ENCODE data around the gene FAM9C.
"Not testable (repeated sequence)": the region's sequence is repeated elsewhere in the genome, so short reads cannot be mapped to it uniquely, and the experiment has no call there.

The FAM9C gene

DNA sequence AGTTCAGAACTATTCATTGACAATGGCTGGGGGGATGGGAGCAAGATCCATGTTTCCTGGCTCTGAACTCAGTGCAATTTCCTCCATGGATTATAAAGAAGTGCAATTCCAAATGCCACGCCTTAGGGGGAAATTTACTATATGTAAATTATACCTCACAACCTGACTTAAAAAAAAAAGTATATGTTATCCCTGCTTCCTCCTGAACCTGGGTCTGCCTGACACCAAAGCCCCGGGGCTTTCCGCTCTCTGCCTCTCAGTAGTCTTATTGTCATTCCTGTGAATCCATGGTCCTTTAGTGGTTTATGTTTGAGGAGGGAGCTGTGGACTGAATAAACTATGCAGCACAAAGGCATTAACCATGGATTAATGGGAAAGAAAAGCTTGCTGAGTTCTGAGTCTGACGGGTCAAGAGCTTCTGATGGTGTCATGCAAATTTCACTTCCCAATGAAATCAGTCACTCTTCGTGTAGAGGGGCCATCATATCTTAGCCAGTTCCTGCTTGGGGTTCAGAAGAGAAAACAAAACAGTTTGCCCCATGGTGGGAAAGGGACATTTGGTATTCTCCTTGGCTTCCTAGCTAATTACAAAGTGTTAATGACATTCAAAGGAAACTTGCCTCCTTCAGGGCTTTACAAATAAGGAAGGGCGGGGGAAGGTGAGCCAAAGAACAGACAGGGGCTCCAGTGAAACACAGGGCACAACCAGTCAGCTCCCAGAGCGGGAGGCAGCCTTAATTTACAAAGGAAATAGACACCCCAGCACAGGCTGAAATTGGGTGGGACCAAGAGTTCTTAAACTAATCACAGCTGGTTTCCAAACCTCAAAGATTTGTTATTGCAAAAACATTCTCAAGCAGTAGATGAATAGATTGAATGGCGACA is 14.3 kb downstream of the FAM9C start:
- no peak for DNase-seq

DNA sequence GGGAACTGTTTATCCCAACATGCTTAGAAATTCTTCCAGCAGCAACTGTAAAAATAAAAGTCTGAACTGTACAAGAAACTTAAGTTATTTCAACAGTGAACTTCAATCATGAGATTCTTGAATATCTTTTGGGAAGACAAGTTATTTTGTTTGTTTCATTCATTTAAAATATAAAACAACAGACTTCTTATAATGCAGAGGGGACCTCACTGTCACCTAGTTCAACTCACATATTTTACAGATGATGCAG is 14.9 kb downstream of the FAM9C start:
- no peak for DNase-seq

DNA sequence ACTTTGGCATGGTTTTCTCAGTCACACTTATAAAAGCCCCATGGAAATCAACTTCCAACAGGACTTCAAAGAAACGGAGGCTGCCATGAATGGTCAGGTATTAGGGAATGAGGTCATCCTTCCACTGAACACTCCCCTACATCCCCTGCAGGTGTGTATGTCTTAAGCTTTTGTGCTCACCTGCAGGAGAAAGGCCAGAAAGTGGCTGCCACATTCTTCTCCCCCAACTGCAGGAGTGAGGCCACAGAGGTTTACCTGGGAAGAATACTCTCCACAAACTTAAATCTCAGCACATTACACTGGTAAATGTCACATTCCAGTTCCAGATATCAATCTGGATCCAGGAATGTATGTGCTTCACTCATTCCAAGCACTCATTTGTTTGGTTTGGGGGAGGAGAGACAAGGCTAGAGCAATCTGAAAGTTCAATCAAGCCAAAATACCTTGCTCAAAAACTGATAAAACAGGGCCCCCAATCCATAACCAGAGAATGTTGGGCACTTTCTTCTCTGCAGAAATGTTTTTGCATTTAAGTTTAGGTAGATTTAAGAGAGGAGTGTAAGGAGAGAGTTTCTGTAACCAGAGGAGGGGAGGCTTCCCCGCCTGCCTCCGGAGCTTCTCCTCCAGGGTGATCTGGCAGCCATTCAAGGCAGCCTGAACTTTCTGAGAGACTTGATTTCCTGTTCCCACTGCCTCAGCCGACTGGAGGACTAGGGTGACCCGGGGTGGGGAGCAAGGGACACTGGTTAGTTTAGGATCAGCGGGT is 15.4 kb downstream of the FAM9C start:
- no peak for DNase-seq

DNA sequence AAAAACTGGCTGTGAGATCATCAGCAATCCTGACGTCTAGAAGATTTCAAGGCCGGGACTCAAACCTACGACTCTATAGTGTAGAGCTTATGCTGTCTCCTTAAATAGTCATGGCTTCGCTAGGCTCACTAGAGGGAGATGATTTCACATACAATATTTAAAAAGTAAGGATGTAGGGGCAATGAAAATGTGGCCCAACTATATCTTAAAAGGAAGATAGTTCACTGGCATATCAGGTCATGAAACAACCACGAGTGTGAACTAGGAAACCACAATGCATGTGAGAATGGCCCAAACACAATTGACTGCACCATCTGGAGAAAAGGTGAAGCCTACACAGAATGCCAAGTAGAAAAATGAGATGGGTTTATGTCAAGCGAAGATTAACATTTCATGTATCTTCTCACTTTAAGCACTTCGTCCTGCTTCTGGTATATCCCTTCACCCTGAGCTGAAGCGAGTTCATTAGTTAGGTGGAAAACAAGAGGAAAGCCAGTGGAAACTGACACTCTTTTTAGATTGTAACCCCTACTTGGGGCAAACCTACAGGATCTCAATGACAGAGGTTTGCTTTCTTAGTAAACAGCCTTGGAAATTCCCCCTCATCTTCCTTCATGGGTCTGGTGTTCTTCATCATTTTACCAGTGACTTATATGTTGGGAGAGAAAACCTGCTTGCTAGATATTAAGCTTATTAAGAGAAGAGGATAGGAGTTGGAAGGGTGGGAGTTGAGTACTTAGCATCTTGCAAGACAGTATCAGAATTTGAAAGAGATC is 17.4 kb downstream of the FAM9C start:
- no peak for DNase-seq

DNA sequence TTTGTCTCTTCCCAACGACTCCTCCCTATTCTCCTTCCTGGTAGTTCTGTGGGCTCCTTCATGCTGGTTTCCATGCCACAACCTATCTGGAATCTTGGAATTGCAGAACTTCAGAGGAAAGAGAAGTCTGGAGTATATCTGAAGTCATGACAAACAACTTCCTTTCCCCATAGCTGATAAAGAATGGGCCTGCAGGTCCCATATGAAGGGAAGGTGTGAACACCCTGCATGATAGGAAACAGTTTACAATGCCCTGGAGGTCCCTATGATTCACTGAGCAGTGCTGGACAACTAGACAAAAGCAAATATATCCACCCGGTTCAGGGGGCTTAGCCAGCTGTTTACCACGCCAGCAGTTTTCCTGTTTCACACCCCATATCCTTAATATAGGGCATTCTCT is 19.4 kb downstream of the FAM9C start:
- DNase-seq: no peak

DNA sequence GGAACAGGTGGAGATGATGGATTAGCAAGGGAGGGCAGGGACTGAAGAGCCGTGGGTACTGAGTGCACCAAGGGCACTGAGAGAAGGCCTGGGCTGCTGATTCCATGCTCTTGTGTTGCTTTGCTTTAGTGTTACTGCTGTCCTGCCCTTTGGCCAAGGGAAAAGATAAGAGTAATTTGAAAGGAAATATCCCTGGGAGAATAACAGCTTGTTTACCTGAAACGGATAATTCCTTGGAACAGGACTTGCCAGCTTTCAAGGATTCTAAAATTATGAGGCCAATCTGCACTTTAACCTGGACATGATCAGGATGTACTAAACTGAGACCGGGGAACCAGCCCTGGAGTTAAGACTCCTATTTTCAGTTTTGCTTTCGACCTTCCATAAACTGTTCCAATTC is 20.4 kb downstream of the FAM9C start:
- DNase-seq: no peak

DNA sequence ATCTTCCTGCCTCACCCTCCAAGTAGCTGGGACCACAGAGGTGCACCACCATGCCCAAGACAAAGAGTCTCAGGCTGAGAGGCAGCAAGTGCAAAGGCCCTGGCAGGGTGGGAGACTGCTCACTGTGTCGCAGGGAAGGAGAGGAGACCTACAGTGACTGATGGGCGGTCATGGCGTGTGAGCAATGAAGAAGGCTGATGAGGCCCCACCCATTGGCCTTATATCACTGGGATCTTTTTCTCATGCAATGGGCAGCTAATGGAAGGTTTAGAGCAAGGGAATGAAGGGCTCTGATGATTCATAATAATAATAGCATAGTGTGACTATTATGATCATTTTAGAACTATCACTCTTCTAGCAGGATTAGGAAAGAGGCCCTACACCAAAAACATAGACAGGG is 20.9 kb downstream of the FAM9C start:
- no peak for DNase-seq

DNA sequence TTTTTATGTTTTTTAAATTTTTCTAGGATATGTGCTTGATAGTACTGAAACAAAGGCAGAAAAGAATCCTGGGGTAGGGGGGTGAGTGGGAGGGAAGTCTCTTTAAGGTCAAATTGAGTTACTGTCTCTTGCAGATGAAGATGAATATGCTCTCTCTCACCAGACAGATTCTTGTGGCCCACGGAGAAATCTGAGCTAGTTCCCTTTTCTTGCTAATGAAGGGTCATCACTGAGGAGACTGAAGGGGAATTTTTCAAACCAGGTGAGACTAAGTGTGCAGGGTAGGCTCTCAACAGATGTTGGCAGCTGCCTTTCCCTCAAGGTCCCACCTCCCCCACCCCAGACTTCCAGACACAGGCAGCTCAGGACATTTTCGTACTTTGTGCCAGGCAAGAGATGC is 21.5 kb downstream of the FAM9C start:
- no peak for DNase-seq

DNA sequence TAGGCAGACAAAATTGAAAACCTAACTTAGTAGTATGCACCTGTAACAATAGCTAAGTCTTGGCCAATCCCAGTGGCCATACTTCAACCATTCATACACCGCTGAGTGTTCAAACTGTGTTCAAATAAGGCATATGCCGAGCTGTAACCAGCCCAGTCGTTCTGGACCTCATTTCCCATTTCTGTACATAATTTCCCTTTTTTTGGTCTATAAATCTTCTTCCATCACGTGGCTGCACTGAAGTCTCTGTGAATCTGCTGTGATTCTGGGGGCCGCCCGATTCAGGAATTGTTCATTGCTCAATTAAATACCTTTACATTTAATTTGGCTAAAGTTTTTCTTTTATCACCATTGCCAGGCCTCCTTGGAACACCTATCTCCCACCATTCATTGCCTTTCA is 27.7 kb downstream of the FAM9C start:
- DNase-seq: not testable (repeated sequence)

DNA sequence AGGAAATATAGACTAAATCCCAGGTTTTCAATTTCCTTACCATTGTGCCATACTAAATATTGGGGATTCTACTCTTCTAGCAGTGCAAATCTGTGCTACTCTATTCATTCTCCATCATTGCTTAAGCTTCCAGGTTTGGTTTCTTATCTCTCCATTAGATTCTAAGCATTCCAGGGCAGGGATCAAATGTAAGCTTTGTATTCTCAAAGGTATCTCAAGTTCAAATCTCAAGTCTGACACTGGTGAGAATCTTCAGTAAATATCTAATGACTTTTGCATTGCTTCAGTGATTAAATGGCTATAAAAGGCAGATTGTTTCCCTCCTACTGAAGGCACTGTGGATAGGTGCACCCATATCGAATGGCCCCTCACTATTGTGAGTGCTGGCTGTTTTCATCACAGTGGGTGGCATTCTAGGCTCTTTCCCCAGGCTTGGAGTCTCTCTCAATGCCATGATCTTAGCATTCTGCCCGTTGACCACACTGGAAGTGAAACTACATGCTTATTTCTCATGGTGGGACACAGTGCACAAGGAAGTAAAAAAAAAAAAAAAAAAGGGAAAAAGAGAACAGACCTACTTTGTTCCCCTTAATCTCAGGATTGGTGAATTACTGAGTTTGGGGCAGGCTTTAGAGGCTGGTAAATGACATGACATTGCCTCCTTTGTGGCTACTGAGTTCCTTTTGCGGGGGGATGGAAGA is 28.7 kb downstream of the FAM9C start:
- DNase-seq: no peak

DNA sequence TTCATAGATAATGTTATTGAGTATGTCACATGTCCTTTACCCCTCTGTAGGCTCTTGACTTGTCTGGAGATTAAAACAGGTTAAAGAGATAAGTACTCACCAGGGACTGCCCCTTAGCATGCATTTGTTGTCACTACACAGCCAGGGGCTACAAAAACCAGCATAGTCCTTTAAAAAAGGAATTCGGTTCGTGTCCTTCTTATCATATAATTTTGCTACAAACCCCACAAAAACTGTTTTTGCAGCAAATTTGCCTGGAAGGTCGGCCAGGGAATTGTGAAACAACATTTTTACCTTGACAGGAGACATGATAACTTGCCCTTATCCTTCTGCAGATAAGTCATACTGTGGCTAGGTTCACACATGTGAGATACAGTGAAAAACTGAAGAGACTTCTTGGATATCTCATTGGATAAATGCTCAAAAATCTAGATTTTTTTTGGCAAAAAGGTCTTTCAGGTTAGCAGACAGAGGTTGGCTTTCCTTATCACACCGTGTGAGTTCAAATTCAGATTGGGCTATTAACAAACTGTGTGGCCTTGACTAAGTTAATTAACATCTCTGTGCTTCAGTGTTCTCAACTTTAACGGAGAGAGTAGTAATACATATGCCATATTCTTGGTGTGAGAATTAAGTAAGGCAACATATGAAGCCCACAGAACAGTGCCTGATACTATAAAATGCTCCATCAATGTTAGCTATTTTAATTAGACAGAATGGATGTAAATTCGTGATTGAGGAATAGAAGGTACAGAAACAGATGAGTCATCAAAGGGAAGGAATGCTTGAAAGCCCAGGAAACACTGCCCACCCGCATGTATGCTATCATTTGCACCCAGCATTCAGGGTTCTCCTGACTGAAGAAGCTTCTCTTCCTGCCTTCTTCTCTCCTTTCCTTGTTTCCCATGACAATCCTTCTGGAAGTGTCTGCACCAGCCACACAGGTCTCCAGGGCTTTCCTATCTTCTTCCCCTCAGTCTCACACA is 30.0 kb downstream of the FAM9C start:
- DNase-seq: no peak

DNA sequence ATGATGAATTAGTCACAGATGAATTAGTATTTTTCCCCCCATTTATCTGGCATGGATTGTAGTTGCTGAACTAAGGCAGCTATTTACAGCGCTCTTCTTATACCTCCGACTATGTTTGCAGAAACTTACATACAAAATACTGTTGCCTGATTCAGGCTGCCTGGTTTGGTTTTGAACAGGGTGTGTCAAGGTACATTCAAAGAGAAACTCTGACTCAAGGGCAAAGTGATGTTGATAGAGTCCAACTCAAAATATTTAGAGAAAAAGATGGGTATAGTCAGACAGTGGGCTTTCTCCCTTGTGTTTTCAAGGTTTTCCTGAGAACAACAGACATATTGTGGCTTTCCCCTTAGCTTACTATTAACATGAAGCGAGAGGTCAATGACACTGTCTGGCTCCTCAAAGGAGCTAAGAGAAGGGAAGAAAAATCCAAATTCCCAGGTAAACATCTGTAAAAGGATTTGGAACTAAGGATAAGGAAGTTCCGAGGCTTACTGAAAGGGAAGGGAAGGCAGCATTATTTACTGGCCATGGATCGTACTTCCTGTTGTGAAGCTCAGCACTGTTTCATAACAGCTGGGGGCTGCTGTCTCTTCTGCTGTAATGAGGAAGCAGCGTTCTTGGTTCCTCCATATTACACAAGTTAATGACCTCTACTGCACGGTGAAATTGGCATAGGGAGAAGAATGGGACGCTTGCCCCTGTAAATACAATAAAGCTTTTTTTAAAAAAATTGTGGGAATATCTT is 30.9 kb downstream of the FAM9C start:
- DNase-seq: no peak

DNA sequence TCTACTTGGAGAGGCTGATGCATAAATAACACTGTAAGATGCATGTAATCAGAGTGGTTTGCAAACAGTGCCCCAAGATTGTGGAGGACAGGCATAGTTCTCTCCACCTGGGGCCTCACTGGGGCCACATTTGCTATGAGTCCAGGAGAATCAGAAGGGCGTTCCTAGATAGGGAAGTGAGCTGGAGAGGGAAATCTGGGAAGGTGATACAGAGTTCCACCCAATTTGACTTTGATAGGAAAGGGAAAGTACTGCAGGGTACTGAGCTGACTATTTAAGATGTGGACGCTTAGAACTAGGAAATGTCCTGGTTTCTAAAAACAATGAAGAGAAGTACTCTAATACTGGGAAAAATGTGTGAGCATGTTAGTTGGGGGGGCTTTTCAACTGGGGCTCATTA is 33.9 kb downstream of the FAM9C start:
- no peak for DNase-seq

DNA sequence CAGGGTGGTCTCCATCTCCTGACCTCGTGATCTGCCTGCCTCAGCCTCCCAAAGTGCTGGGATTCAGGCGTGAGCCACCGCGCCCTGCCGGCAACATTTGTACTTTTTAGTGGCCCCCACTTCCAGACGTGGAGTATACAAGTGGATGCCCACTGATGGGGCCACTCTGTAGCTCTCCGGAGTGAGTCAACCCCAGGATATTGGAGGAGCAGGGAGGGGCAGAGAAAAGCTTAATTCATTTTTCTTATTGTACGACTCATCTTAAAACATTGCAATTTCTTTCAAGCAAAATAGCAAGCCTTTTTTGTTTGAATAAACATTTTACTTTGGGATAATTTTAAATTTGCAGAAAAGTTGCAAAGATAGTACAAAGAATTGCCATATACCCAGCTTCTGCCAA is 34.6 kb downstream of the FAM9C start:
- no peak for DNase-seq

DNA sequence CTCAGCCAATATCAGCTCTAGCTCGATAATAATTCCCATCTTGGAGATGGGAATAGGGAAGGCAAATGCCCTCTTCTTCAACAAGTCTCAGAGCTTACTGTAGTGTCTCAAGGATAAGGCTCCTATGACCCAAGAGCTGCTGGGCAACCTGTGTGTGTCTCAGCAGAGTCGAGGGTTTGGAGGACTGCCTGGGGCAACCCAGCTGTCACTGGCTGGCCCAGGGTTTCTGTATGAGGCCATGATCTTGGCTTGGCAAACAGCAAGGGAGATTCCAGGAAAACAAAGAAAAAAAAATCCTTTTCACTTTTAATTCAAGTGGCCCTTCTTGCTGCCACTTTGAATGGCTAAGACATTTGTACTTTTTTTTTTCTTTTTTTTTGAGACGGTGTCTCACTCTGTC is 35.1 kb downstream of the FAM9C start:
- DNase-seq: no peak

DNA sequence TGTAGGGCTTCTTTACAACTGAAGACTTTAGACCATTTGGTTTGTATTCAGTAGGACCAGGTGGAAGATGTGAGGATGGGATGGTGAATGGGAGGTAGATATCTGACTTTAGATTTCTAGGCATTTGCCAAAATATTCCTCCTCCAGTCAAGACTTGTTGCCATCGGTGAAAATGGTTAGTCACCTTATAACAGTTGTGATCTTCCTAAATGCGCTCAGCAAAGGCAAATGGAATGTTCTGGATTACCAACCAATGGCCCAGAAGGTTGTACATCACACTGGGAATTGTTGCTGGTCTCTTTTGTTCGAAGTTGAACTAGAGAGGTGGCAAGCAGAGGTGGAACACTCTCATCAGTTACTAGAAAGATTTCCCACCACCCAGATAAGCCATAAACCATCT is 35.6 kb downstream of the FAM9C start:
- DNase-seq: no peak

DNA sequence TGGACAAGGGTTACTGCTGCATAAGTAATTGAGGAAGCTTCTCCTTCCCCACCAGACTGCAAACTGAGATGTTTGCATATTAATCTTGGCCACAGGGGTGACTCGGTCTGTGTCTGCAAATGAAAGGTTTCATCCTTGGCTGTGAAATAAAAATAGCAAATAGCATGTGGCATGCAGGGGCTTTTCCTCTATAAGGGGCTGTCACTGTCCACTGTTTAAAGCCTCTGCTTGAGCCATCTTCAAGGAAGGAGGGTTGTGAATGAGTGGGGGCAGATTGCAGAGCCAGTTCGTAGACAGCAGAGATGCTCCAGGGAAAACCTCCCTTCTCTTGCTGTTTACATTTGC is 36.3 kb downstream of the FAM9C start:
- no peak for DNase-seq

DNA sequence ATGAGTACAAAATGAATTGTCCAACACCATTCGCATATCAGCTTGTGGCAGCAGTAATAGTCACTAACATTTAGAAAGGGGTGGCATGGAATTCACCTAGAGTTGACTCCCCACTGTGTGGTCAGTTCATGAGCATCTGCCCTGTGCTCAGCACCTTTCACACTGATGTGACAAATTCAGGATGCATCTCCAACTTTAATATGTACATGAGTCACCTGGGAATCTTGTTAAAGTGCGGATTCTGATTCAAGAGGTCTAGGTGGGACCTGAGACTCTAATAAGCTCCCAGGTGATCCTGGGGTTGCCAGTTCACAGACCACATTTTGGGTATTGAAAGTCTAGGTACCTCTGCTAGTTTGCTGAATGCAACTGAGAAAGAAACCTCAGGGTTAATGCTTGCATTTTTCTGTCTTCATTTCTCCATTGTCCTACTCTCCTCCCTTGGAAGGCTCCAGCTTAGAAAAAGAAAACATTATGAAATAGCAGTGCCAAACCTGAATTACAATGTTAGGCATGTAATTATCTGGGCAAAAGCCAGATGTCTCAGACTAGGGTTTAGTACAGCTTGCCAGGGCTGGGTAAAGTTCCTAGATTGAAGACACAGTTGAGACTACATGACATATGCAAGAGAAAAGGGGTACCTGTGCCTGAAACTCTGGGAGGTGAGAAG is 36.8 kb downstream of the FAM9C start:
- no peak for DNase-seq

DNA sequence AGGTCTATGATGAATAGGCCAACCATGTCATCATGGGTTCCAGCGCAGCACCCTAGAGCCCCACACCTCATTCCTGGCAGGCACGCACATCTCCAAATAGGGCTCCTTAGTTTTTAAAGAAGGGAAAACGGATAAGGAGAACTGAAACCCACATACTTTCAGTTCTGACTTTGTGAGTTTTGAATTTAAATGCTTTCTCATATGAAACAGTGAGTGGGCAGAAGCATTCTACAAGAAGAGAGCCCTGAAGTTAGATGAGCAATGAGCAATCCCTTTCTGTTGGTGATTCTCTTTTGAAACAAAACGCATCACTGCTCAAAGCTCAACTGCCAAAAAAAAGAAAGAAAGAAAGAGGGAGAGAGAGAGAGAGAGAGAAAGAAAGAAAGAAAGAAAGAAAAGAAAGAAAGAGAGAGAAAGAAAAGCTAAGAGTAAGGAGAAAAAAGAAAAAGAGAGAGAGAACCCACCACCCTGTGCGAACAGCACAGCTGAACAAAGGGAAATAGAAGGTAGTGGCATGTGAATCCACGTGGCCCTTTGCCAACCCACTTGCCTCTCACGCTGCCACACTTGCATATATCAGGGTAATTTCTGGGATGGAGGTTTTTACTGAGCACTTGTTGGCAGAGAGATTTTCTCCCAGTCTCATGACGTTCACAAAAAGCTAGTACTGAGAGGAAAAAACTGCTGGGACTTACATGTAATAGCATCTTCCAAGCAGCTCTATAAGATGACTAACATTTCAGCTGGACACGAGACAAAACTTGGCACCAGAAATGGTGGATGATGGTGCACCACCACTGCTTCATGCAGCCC is 38.6 kb downstream of the FAM9C start:
- DNase-seq: no peak

All from CD4-positive, alpha-beta T cell treated with Interleukin-10 for 1 hour (primary cell).